ENCODE data around the gene GM2A.

DNA sequence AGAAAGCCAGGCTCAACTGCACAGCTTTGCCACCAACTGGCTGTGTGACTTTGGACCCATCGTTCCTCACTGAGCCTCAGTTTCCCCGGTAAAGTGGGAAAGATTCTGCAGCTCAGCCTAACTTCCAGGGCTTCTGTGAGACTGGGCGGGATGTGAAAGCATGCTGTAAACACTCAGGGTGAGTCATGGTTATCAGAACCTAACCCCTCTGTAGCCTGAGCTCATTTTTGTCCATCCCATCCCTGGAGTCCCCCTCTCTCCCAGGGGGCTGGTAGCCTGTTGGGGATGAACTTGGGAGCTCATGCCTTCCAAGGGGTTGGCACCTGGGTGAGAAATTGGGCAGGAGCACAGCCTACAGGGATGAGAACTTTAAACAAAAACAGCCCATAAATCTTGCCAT, 31.4 kb upstream of the GM2A start:
- TF ChIP-seq, protein P1, sequence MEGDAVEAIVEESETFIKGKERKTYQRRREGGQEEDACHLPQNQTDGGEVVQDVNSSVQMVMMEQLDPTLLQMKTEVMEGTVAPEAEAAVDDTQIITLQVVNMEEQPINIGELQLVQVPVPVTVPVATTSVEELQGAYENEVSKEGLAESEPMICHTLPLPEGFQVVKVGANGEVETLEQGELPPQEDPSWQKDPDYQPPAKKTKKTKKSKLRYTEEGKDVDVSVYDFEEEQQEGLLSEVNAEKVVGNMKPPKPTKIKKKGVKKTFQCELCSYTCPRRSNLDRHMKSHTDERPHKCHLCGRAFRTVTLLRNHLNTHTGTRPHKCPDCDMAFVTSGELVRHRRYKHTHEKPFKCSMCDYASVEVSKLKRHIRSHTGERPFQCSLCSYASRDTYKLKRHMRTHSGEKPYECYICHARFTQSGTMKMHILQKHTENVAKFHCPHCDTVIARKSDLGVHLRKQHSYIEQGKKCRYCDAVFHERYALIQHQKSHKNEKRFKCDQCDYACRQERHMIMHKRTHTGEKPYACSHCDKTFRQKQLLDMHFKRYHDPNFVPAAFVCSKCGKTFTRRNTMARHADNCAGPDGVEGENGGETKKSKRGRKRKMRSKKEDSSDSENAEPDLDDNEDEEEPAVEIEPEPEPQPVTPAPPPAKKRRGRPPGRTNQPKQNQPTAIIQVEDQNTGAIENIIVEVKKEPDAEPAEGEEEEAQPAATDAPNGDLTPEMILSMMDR (IDR thresholded peaks at IDR 0.05; ENCODE audit: control extremely low read depth in 1 of 3, insufficient read depth in 1 of 3, low read depth in 1 of 3, low read length in 3 of 3): no peak
- TF ChIP-seq CBX5 (IDR thresholded peaks at IDR 0.05; ENCODE audit: low read depth, low read length): no peak
- no peak for TF ChIP-seq TAF7 (optimal IDR thresholded peaks at IDR 0.05; ENCODE audit: borderline replicate concordance, low read depth, low read length)
- TF ChIP-seq CHD1 (IDR thresholded peaks at IDR 0.05; ENCODE audit: low read depth, low read length): no peak
- no peak for TF ChIP-seq MAFK (IDR thresholded peaks at IDR 0.05; ENCODE audit: low read depth, low read length)
- no peak for TF ChIP-seq RFX5 (IDR thresholded peaks at IDR 0.05; ENCODE audit: borderline replicate concordance, low read depth, low read length)
